ENCODE data around the gene PROP1.

DNA sequence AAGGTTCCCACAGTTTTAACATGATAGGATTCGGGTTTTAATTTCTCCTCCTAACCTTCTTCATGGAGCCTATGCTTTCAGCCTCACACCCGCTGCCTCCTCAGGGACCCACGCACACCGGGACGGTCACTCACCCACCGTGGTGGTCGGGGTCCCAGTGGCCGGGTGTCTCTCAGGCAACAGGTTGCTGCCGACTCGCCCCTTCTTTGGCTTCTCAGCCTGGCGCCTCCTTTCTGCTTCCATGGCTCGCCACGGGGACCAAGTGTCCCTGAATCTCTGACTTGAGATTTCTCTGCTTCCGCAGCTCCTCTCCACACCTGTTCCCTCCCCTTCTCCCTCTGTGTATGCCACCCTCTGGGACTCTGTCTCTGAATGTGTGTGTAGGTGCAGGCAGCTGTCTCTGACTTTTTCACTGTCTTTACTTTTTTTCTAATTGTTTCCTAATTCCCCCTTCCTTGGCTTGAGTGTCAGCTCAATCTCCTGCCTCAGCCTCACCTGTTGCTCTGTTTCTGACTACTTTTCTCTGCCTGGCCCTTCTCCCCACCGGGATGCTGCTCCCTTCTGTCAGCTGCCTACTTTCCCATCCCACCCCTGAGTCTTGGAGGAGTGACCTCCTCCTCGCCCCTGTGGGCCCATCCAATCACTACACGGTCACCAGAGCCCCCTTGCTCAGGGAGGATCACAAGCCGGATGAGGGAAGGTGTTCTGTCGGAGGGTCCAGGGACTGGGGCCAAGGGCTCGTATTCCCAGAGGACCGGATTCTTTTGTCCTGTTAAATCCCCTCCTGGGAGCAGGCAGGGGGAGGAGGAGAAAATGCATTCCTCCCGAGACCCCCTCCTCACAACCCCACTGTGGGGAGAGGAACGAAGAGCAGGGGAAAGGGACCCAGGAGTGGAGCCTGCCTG lies at the start of gene PROP1:
- TF ChIP-seq, protein P1, sequence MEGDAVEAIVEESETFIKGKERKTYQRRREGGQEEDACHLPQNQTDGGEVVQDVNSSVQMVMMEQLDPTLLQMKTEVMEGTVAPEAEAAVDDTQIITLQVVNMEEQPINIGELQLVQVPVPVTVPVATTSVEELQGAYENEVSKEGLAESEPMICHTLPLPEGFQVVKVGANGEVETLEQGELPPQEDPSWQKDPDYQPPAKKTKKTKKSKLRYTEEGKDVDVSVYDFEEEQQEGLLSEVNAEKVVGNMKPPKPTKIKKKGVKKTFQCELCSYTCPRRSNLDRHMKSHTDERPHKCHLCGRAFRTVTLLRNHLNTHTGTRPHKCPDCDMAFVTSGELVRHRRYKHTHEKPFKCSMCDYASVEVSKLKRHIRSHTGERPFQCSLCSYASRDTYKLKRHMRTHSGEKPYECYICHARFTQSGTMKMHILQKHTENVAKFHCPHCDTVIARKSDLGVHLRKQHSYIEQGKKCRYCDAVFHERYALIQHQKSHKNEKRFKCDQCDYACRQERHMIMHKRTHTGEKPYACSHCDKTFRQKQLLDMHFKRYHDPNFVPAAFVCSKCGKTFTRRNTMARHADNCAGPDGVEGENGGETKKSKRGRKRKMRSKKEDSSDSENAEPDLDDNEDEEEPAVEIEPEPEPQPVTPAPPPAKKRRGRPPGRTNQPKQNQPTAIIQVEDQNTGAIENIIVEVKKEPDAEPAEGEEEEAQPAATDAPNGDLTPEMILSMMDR (IDR thresholded peaks at IDR 0.05): no peak
- no peak for TF ChIP-seq POLR2AphosphoS5 (IDR thresholded peaks at IDR 0.05)
- no peak for TF ChIP-seq POLR2A (IDR thresholded peaks at IDR 0.05)
